Inflammatory macrophage treated with lipopolysaccharide for 1 hour (primary cell): ENCODE measurements around the gene AMD1.
"Not testable (repeated sequence)": the region's sequence is repeated elsewhere in the genome, so short reads cannot be mapped to it uniquely, and the experiment has no call there.

Experiments used
- DNase-seq, 2 donors: peaks; one replicate each; pipeline ENCODE4 v3.0.0-alpha.2; 2020 to 2022

The AMD1 gene

DNA sequence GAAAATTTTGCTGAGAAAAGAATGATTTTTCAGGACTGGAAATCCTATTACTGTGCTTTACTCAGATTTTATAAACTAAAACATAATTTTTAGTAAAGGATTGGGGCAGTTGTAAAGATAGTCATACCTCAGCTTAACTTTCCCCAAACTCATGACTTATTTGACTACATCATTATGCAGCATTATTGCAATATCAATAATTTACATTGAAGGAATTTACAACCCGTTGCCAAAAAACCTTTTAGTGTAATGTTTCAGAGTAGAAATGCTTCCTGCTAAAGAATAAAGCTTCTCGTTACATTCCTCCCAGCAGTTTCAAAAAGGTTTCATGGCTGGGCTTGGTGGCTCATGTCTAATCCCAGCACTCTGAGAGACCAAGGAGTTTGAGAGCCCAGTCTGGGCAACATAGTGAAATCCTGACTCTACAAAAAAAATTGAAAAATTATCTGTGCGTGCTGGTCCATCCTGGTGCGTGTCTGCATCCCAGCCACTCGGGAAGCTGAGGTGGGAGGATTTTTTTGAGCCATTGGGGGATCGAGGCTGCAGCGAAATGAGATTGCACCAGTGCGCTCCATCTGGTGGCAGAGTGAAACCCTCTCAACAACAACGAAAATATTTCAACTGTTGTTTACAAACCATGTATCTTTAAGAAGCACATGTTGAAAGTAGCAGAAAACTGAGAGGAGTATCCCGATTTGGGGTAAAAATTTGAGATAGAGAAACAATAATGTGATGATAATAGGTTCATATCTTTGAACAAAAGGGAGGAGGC, 4.4 kb downstream of the AMD1 start:
- DNase-seq = peak; percentile 40 to 44

DNA sequence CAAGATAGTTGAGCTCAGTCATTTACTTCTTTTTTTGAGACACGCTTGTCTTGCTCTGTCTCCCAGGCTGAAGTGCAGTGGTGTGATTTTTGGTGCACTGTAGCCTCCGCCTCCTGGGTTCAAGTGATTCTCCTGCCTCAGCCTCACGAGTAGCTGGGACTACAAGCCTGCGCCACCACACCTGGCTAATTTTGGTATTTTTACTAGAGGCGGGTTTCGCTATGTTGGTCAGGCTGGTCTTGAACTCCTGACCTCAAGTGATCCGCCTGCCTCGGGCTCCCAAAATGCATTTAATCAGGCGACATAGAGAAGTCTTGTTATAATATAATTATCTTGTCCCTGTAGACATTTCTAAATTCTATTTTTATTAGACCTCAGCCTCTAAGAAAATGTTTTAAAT, 6.1 kb downstream of the AMD1 start:
- no peak for DNase-seq

DNA sequence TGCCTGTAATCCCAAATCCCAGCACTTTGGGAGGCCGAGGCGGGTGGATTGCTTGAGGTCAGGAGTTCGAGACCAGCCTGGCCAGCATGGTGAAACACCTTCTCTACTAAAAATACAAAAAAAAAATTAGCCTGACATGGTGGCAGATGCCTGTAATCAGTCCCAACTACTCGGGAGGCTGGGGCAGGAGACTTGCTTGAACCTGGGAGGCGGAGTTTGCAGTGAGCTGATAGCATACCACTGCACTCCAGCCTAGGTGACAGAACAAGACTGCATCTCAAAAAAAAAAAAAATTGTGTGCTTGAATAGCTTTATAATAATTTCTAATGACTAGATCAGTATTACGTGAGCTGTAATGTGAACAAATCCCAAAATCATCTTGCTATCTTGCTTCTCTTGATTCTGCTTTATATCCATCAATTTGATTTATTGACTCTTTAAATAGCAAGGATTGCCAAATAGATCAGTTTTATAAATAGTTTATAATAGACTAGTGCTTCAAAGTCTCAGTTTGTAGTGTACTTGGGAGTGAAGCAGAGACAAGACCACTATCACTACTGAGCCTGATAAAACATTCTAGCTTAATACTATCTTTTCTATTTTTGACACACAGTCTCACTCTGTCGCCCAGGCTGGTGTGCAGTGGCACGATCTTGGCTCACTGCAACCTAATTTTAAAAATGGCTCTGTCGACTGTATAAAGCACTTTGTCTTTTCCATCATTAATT, 7.1 kb downstream of the AMD1 start:
- DNase-seq = no peak

DNA sequence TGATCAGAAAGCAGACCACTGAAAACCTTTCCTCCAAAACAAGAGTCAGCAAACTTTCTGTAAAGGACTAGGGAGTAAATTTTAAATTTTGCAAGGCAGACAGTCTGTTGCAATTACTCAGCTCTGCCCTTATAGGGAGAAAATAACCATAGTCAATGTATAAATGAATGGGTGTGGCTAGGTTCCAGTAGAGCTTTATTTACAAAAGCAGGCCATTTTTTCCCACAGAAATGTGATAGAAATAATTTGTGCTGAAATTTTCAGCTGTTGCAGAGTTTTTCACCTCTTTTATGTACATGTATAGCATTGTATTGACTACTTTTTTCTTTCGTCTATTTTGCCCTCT, 7.7 kb downstream of the AMD1 start:
- DNase-seq = peak in 1 of 2 donors; percentile 23

DNA sequence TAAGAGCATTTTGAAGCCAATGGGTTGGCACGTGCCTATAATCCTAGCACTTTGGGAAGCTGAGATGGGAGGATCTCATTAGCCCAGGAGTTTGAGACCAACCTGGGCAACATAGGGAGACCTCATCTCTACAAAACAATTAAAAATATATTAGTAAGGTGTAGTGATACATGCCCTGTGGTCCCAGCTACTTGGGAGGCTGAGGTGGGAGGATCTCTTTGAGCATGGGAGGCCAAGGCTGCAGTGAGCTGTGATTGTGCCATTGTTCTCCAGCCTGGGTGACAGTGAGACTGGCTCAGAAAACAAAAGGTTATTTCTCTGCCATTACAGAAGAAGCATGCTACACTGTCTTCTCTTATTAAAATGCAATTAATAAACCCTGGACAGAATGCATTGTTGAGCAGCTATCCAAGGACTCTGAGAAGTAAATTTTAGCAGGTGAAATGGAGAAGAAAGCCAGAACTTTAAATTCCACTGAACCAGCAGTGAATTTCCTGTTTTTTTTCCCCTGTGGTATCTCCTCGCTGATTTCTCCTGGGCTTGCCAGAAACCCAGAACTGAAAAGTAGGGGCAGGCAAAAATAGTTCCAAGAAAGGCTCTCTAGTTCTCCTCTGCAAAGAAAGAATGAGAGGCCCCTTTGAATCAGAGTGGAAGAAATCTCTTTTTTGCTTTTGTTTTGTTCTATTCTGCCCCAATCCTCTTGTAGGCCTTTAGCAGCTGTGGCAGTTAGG, 8.4 kb downstream of the AMD1 start:
- no peak for DNase-seq

DNA sequence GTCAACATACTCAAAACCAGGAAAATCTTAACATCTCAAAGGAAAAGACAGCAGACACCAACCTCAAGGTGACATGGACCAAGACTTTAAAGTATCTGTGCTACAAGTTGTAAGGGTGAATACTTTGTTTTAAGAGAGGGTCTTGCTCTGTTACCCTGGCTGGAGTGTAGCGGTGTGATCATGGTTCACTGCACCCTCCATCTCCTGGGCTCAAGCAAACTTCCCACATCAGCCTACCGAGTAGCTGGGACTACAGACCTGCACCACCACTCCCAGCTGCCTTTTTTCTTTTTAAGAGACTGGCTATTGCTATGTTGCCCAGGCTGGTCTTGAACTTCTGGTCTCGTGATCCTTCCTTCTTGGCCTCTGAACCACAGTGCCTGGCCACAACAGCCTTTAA, 9.7 kb downstream of the AMD1 start:
- no peak for DNase-seq

DNA sequence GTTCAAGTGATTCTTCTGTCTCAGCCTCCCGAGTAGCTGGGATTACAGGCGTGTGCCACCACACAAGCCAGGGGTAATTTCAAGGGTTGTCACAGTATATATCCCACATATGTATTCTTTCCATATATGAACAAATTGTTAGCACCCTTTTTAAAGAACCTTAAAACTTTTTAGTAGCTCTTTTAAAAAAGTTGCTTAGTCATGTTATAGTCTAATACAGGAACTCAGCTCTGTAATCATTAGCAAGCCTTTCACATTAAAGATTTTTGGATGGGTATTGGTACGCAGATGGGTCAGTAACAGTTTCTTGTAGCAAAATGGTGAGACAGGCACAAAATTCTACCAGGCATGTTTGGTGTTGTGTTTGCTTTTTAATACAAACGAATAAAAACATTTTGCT, 10.9 kb downstream of the AMD1 start:
- no peak for DNase-seq

DNA sequence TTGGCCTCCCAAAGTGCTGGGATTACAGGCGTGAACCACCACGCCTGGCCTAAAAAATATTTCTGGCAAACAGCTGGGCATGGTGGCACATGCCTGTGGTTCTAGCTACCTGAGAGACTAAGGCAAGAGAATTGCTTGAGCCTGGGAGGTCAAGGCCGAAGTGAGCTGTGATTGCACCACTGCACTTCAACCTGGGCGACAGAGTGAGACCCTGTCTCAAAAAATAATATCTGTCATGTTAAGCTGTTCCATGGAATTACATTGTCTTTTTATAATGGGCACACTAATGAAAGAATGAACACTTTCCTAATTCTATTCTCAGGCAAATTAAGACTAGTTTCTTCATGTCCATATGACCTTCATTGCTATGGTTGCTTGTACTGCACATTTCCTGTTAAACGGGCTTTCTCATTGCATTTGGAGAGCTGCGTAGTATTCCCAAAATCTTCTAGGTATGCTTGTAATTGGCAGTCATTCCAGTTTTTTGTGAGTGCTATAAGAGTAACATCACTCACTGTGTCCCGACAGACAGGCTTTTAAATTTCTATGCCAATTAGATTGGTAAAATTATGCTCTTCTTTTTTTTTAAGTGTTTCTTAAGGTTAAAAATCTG, 12.1 kb downstream of the AMD1 start:
- DNase-seq = no peak

DNA sequence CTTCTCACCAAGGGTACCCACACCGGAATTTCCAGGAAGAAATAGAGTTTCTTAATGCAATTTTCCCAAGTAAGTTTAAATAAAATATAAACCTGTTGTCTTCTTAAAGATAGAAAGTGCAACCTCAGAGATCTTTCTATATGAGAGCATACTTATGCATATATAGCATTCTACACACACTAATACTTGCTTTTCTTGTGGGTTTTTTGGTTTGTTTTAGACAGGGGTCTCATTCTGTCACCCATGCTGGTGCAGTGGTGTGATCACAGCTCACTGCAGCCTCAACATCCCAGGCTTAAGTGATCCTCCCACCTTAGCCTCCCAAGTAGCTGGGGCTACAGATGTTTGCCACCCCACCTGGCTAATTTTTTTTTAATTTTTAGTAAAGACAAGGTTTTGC, 15.7 kb downstream of the AMD1 start:
- DNase-seq = no peak

DNA sequence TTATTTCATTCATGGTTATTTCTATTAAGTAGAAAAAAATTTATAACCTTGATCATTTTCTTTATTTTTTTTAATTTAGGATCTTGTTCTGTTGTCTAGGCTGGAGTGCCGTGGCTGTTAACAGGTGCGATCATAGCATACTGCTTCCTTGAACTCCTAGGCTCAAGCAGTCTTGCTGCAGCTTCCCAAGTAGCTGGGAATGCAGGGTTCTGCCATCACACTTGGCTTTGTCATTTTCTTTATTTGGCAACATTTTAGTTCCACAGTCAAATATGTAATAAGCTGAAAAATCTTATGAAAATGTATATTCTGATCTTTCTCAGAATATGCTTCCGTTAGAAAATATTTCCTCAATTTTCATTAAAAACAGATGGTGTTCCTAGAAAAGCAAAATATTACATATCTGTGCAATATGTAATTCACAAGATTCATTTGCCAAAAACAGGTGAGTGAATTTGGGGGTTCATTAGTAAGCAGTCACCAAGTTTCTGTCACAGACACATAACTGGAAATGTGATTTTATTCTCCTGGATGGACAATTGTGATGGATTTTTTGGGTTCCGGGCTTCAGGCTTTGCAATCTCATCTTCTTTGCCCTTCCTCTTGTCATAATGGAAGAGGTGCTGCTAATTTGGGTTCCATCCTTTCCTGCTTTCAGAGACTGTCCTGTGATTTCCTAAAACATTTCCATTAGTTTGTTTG, 21.5 kb downstream of the AMD1 start:
- DNase-seq = no peak

DNA sequence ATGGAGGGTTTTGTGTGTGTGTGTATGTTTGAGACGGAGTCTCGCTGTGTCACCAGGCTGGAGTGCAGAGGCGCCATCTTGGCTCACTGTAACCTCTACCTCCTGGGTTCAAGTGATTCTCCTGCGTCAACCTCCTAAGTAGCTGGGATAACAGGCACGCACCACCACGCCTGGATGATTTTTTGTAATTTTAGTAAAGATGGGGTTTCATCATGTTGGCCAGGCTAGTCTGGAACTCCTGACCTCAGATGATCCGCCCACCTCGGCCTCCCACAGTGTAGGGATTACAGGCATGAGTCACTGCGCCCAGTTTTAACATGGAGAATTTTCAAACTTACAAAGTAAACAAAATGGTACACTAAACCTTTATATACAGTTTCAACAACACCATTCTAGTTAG, 22.8 kb downstream of the AMD1 start:
- peak; percentile 36 to 48 for DNase-seq

DNA sequence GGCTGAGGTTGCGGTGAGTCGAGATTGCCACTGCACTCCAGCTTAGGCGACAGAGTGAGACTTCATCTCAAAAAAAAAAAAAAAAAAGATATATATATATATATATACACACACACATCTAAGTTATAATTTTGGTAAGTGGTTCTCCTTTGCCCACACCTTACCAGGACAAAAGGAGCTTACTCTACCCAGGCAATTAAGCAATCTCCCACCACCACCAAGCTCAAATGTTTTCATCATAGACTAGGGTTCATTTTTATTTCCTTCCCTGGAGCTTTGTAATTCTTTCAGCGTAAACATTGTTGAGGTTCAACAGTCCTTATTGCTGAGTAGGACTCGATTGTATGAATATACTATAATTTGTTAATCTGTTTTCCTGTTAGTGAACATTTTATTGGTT, 23.5 kb downstream of the AMD1 start:
- DNase-seq = no peak

DNA sequence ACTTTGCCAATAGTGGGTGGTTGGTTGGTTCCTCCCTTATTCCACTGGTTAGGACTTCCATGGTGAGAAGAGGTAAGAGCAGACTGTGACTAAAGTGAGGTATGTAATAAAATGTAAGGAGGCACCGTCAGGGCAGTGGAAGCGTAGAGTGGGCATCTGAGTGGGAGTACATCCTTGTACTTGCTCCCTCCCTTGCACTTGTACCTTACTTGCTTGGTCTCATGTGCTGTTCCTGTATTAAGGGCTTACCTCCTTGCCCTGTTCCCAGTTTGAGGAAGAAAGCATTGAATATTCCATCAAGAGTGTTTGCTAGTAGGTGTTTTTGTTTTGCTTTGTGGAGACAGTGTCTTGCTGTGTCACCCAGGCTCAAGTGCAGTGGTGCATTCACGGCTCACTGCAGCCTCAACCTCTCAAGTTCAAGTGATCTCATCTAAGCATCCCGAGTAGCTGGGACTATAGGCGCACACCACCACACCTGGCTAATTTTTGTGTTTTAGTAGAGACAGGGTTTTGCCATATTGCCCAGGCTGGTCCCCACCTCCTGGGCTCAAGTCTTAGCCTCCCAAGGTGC, 25.5 kb downstream of the AMD1 start:
- no peak for DNase-seq

DNA sequence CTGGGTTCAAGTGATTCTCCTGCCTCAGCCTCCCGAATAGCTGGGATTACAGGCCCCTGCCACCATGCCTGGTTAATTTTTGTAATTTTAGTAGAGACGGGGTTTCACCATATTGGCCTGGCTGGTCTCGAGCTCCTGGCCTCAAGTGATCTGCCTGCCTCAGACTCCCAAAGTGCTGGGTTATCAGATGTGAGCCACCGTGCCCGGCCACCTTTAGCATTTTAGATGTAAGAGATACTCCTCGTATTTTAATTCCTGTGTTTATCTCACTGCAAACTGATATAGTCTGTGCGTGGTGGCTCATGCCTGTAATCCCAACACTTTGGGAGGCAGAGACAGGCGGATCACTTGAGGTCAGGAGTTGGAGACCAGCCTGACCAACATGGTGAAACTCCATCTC, 27.0 kb downstream of the AMD1 start:
- DNase-seq = not testable (repeated sequence)

DNA sequence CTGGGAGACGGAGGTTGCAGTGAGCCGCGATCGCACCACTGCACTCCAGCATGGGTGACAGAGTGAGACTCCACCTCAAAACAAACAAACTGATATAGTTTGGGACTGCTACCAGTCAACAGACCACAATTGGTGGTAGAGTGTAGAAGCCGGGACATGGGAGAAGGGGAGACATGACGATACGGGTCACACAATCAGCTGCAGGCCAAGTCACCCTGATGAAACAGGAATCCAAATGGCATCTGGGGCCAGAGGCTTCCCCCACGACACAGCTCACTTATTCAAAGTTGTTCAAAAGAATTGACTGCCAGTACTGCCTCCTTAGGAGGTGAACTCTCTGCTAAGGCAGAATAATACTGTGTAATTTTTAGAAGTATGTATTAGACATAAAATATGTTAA, 27.5 kb downstream of the AMD1 start:
- no peak for DNase-seq

DNA sequence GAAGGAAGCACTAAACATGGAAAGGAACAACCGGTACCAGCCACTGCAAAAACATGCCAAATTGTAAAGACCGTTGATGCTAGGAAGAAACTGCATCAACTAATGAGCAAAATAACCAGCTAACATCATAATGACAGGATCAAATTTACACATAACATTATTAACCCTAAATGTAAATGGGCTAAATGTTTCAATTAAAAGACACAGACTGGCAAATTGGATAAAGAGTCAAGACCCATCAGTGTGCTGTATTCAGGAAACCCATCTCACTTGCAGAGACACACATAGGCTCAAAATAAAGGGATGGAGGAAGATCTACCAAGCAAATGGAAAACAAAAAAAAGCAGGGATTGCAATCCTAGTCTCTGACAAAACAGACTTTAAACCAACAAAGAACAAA, 31.7 kb downstream of the AMD1 start:
- DNase-seq = not testable (repeated sequence)

DNA sequence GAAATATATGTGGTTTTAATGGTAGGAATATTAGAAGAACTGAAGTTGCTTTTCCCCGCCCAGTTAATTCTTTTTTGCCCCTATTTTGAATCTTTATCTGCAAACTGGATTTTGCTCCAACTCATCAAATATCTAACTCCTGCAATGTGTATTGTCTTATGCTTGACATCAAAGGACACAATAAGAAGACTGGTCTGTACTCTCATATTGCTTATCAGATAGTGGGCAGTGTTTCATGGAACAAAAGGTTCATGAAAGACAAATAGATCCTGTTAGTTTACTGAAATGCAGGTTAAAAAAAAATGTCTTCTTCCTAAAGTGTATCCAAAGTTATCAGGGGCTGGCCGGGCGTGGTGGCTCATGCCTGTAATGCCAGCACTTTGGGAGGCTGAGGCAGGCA, 56.2 kb downstream of the AMD1 start:
- no peak for DNase-seq

DNA sequence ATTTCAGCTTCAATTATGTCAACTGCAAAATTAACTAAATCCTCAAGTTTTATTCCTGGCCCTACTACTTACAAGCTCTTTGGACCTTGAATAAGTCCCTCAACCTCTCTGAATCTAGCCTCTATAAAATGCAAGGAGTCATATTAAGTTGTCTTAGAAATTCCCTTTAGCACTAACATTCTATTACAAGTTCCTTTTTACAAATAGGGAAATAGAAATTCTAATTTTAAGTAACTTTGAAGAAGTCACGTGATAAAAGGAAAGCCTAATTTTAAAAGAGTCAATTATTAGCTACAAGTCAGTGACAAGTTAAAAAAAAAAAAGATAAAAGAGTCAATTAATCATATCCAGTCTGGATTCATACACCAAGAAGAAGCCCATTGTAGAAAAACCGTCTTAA, 59.3 kb downstream of the AMD1 start:
- DNase-seq = peak; percentile 35 to 66

DNA sequence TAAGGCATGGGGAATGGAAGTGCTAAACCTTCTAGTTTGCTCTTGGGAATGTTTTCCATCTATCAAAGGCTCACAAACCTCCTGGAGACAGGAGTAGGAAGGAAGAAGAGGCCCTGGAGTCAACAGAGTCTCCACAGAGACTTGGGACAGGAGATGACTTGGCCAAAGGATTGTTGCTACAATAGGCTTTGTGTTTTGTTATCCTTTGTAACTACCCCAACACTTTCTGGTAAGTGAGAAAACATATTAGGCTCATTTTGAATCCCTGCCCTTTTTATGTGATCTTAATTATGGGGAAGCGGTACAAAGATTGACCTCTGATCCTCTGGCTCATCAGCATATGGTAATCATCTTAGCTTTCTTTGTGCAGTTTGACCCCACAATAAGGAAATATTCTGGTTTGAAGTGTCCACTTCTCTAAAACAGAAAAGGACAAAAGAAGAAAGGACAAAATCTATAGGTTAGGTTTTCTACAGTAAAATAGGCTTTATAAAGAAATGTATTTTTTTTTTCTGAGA, 59.9 kb downstream of the AMD1 start:
- peak in 1 of 2 donors; percentile 17 for DNase-seq

DNA sequence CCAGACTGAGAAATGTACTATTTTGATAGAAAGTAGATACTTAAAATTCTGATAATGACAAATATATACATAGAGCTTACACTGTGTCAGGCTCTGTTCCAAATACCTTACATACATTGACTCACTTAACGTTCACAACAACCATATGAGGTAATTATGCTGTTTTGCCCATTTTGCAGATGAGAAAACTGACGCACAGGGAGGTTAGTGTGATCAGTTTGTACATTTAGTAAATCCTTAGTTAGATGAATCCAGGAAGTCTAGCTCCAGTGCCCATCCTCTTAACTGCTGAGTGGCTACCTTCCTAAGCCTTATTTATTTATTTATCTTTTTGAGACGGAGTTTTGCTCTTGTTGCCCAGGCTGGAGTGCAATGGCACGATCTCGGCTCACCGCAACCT, 60.6 kb downstream of the AMD1 start:
- DNase-seq = no peak

DNA sequence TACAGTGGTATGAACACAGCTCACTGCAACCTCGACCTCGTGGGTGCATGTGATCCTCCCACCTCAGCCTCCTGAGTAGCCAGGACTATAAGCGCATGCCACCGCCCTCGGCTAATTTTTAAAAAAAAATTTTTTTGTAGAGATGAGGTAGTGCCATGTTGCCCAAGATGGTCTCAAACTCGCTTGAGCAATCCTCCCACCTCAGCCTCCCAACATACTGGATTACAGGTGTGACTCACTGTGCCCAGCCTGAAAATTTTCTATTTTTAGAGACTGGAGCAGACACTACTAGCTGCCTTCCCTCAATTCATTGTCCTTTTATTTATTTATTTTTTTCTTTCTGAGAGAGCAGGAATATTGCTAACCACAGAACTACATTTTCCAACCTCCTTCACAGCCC, 63.6 kb downstream of the AMD1 start:
- peak; percentile 63 to 91 for DNase-seq
